Mammary microvascular endothelial cell (primary cell): Measurements from ENCODE around the gene TSR2. TPM values are rescaled to one million over a fixed set of nuclear protein-coding genes. Genes with fewer than 3 reads are reported as not detected.

ENCODE experiments used
- total RNA-seq: library from RNA; depleted of rRNA; stranded (reverse); fragments of >200 nt; gene quantifications from 2 replicates; pipeline ENCODE4 v1.2.3, GENCODE V29; 2015

TSR2 gene
- total RNA-seq, result 14.1 and 15.5 TPM in 2 replicates

GRCh38 chrX:54439960-54440871 is at the start of gene TSR2:
TSS of gene TSR2 (plus strand) at chrX:54440404. CDS start at chrX:54440422, 18 bp downstream.

Other genes starting within 250 kb of the TSR2 start
- gene WNK3, start 82.4 kb upstream of the TSR2 start, total RNA-seq, result 0.15 and 0.33 TPM in 2 replicates
- gene FGD1, start 55.8 kb downstream of the TSR2 start, total RNA-seq, result 5.6 and 6.0 TPM in 2 replicates
- 33.8 and 34.7 TPM in 2 replicates for gene GNL3L, start 89.8 kb downstream of the TSR2 start, total RNA-seq